Nephron progenitor cell (in vitro differentiated cells): ENCODE data around the gene TMEM130.
"Not testable (repeated sequence)": the region's sequence is repeated elsewhere in the genome, so short reads cannot be mapped to it uniquely, and the experiment has no call there.

ENCODE experiments used
- DNase-seq: peaks from one replicate; pipeline ENCODE4 v3.0.0; 2021
- H3K27ac Mint-ChIP-seq: 2 replicates; pipeline ENCODE4 v1.8.0; 2021; ENCODE audit warnings: mild to moderate bottlenecking, moderate library complexity, mixed read lengths
- H3K27me3 Mint-ChIP-seq: 2 replicates; pipeline ENCODE4 v1.8.0; 2021; ENCODE audit warnings: mild to moderate bottlenecking, low read depth, mixed read lengths; ENCODE audit not compliant: poor library complexity
- H3K36me3 Mint-ChIP-seq: 2 replicates; pipeline ENCODE4 v1.8.0; 2021; ENCODE audit warnings: low read depth, mixed read lengths
- H3K4me1 Mint-ChIP-seq: 2 replicates; pipeline ENCODE4 v1.8.0; 2021; ENCODE audit warnings: mixed read lengths
- H3K4me3 Mint-ChIP-seq: 2 replicates; pipeline ENCODE4 v1.8.0; 2021; ENCODE audit warnings: mild to moderate bottlenecking, moderate library complexity, mixed read lengths
- H3K9me3 Mint-ChIP-seq: 2 replicates; pipeline ENCODE4 v1.8.0; 2021; ENCODE audit warnings: mild to moderate bottlenecking, moderate library complexity, mixed read lengths
- CTCF ChIP-seq: fragments of 200-600 bp; sonication (generic); IDR thresholded peaks from 2 replicates; pipeline ENCODE4 v1.5.0; 2021; ENCODE audit warnings: antibody characterized with exemption

Gene TMEM130

DNA sequence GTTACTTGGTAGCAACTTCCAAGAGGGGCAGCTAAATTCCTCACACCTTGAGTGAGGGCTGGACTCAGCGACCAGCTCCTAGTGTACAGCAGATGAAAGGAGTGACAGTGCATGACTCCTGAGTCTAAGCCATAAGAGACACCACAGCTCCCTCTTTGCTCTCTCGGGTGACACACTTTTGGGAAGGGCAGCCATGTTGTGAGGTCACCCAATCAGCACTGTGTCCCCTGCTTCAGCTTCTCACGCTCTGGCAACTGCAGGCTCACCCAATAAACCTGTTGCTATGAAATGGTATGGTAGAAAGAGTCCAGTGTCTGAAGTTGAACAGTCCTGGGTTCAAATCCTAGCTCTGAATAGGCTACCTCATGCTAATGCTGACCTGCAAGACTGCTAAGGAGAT, 20.9 kb downstream of the TMEM130 start:
- H3K9me3 Mint-ChIP-seq, result no peaks in the 10 kb centered on the region
- no peaks in the 10 kb centered on the region for H3K36me3 Mint-ChIP-seq

GRCh38 chr7:98842552-98842951, 27.3 kb downstream of the TMEM130 start:
- Mint-ChIP-seq H3K4me1 (peaks cover 29% of the 10 kb centered on the region), H3K27me3 (peaks cover 20% of the 10 kb centered on the region)
- H3K27ac Mint-ChIP-seq, H3K9me3 Mint-ChIP-seq, H3K36me3 Mint-ChIP-seq, H3K4me3 Mint-ChIP-seq, DNase-seq: not testable (repeated sequence)

More for the DNA sequence above, 20.9 kb downstream of the TMEM130 start:
- Mint-ChIP-seq H3K27ac (no peak overlapping the region), H3K4me1 (peaks cover 23% of the 10 kb centered on the region), H3K4me3 (no peak overlapping the region), H3K27me3 (peaks cover 11% of the 10 kb centered on the region)
- DNase-seq, result no peak
- TF ChIP-seq CTCF, result no peak

- no peaks in the 10 kb centered on the region for H3K9me3 Mint-ChIP-seq
- H3K4me3 Mint-ChIP-seq, result no peak overlapping the region
- H3K4me1 Mint-ChIP-seq, result peaks cover 34% of the 10 kb centered on the region
- TF ChIP-seq CTCF, result peak; percentile 96
- no peak overlapping the region for H3K27ac Mint-ChIP-seq
- DNase-seq, result peak; percentile 84
- H3K27me3 Mint-ChIP-seq, result peaks cover 20% of the 10 kb centered on the region
- no peaks in the 10 kb centered on the region for H3K36me3 Mint-ChIP-seq
Observed at GRCh38 chr7:98841179-98841997, 28.4 kb downstream of the TMEM130 start.

DNA sequence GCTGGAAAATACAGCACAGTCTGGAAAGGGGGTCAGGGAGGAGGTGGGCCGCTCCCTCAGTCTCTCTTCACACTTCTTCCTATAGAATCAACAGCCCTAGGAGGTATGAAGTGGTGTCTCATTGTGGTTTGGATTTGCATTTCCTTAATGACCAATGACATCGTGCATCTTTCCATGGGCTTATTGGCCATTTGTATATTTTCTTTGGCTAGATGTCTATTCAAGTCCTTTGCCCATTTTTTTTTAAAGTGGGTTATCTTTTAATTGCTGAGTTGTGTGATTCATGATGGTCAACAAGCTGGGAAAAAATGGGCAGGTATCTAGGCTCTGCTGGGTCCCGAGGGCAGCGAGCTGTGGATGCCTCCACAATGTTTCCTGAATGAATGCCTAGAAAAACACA, 29.1 kb downstream of the TMEM130 start:
- Mint-ChIP-seq H3K4me3 (no peak overlapping the region), H3K9me3 (no peaks in the 10 kb centered on the region), H3K27ac (no peak overlapping the region), H3K27me3 (peaks cover 20% of the 10 kb centered on the region), H3K4me1 (peaks cover 34% of the 10 kb centered on the region), H3K36me3 (no peaks in the 10 kb centered on the region)
- DNase-seq, result no peak
- TF ChIP-seq CTCF, result no peak

DNA sequence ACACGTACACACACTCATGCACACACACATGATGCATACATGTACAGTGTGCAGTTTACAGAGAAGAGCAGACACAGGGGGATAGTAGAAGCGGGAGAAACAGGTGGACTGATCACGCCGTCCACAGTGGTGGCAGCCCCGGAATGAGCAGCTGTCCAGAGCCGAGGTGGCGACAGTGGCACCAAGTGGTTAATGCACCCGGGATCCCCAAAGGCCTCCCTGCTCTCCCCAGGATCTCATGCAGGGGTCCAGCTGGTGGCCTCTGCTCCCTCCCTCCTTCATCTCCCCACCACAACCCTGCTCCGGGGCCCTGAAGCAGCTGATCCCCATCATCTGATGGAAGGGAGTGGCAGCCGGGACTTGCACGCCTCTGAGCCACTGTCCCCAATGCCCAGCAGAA, 29.7 kb downstream of the TMEM130 start:
- H3K36me3 Mint-ChIP-seq, result no peaks in the 10 kb centered on the region
- DNase-seq, result no peak
- H3K4me1 Mint-ChIP-seq, result peaks cover 34% of the 10 kb centered on the region

GRCh38 chr7:98837630-98837972, 32.2 kb downstream of the TMEM130 start:
- Mint-ChIP-seq H3K9me3 (no peaks in the 10 kb centered on the region), H3K27me3 (peaks cover 18% of the 10 kb centered on the region), H3K36me3 (no peaks in the 10 kb centered on the region), H3K4me3 (peak overlapping the region; percentile 51), H3K27ac (peak overlapping the region; percentile 78), H3K4me1 (peaks cover 34% of the 10 kb centered on the region)
- no peak for TF ChIP-seq CTCF
- no peak for DNase-seq

More for the DNA sequence above, 29.7 kb downstream of the TMEM130 start:
- TF ChIP-seq CTCF, result no peak
- H3K9me3 Mint-ChIP-seq, result no peaks in the 10 kb centered on the region
- no peak overlapping the region for H3K4me3 Mint-ChIP-seq
- no peak overlapping the region for H3K27ac Mint-ChIP-seq
- H3K27me3 Mint-ChIP-seq, result peaks cover 19% of the 10 kb centered on the region
